ACC112 (cell line): ENCODE data around the gene ACSM6.
"Not testable (repeated sequence)": the region's sequence is repeated elsewhere in the genome, so short reads cannot be mapped to it uniquely, and the experiment has no call there.

ENCODE experiments used
- H2AFZ ChIP-seq: fragments of 200-600 bp; sonication (generic); one replicate; pipeline ENCODE4 v1.6.0; 2017; ENCODE audit warnings: antibody characterized with exemption, low read length; ENCODE audit not compliant: unreplicated experiment
- H3K27ac ChIP-seq: fragments of 200-600 bp; sonication (generic); 2 replicates; pipeline ENCODE4 v1.5.1; 2014; ENCODE audit warnings: low read depth, mild to moderate bottlenecking, antibody characterized with exemption, low read length, moderate library complexity
- H3K27me3 ChIP-seq: fragments of 200-600 bp; sonication (generic); 2 replicates; pipeline ENCODE4 v1.6.1; 2014; ENCODE audit warnings: mild to moderate bottlenecking, antibody characterized with exemption, low read length, moderate library complexity, mixed read lengths; ENCODE audit not compliant: insufficient read depth
- H3K36me3 ChIP-seq: fragments of 200-600 bp; sonication (generic); 2 replicates; pipeline ENCODE4 v1.6.1; 2016; ENCODE audit warnings: mild to moderate bottlenecking, antibody characterized with exemption, low read length, moderate library complexity, mixed read lengths; ENCODE audit not compliant: insufficient read depth
- H3K4me1 ChIP-seq: fragments of 200-600 bp; sonication (generic); one replicate; pipeline ENCODE4 v1.6.1; 2016; ENCODE audit warnings: low read length, mixed read lengths; ENCODE audit not compliant: insufficient read depth, unreplicated experiment, control insufficient read depth
- H3K4me3 ChIP-seq: fragments of 200-600 bp; sonication (generic); 2 replicates; pipeline ENCODE4 v1.5.1; 2014; ENCODE audit warnings: mild to moderate bottlenecking, low read depth, low read length
- H3K79me2 ChIP-seq: fragments of 200-600 bp; sonication (generic); one replicate; pipeline ENCODE4 v1.6.0; 2016; ENCODE audit warnings: low read length; ENCODE audit not compliant: control insufficient read depth, unreplicated experiment, insufficient read depth

Gene ACSM6

DNA sequence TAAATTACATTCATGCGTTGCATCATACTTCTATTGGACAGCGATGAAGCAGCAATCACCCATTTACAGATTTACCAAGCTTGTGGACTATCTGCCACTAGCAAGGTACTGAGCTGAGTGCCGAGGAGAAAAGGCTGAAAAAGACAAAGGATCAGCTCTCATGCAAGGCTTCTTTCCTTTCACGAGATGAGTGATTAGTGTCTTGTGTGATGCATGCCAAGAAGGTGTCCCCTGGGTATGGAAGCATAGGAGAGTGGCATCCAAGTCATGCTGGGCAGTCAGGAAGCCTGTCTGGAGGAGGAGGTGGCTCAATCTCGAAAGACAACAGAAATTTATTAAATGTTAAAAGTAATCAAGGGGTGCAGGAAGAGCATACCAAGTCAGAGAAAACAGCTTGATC is 40.9 kb downstream of the ACSM6 start:
- H3K4me1 ChIP-seq: peaks cover 33% of the 10 kb centered on the region
- no peak overlapping the region for H3K4me3 ChIP-seq
- H3K36me3 ChIP-seq: peaks cover 24% of the 10 kb centered on the region; the same call in 1 of the 2 replicates
- H2AFZ ChIP-seq: no peak overlapping the region
- H3K27ac ChIP-seq: no peak overlapping the region
- no peaks in the 10 kb centered on the region for H3K79me2 ChIP-seq
- no peaks in the 10 kb centered on the region for H3K27me3 ChIP-seq

- H3K4me1 ChIP-seq: peaks cover 29% of the 10 kb centered on the region
- H3K4me3 ChIP-seq: no peak overlapping the region
- H3K27me3 ChIP-seq: no peaks in the 10 kb centered on the region
- no peaks in the 10 kb centered on the region for H3K79me2 ChIP-seq
- peaks cover 24% of the 10 kb centered on the region for H3K36me3 ChIP-seq
- H2AFZ ChIP-seq: no peak overlapping the region
- H3K27ac ChIP-seq: peak overlapping the region; percentile 68
Observed at GRCh38 chr10:95235676-95236067, 41.6 kb downstream of the ACSM6 start.

DNA sequence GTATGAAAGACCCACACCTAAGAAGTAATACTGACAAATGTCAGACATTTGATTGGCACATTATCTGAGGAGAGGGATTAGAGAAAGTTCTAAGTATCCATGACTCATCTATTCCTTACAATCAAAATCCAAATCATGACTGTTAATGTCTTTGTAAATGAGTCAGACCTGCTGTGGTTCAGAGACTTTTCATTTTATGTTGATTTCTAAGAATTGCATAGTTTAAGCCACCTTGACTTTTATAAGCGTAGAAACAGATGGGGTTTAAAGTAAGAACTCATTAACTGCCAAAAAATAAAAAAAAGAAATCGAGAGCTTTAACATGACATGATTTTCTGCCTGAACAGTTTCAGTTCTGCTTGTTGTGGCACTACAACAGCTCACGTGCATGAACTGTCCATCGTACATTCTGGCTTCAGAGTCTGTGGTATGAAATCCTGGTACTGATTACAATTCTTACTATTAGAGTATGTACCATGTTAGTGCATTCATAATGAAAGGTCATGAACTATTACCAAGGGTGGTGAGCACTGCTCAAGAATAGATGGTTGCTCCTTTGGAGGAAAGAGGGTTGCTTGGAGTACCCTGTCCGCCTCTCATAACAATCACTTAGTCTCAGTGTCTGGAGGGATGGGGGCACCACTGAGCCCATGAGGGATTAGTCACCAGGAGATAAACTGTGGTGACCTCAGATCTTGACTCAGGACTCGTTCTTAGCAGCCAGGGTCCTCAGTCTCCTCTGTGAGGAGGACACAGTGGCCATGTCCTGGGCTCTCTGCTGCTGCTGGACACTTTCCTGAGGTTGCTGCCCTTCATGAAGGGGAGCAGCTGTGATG is 42.2 kb downstream of the ACSM6 start:
- Histone ChIP-seq H3K79me2 (no peaks in the 10 kb centered on the region), H3K36me3 (peaks cover 21% of the 10 kb centered on the region), H3K27ac (peak overlapping the region; percentile 68), H3K4me1 (peaks cover 29% of the 10 kb centered on the region), H3K4me3 (no peak overlapping the region), H2AFZ (no peak overlapping the region), H3K27me3 (no peaks in the 10 kb centered on the region)

DNA sequence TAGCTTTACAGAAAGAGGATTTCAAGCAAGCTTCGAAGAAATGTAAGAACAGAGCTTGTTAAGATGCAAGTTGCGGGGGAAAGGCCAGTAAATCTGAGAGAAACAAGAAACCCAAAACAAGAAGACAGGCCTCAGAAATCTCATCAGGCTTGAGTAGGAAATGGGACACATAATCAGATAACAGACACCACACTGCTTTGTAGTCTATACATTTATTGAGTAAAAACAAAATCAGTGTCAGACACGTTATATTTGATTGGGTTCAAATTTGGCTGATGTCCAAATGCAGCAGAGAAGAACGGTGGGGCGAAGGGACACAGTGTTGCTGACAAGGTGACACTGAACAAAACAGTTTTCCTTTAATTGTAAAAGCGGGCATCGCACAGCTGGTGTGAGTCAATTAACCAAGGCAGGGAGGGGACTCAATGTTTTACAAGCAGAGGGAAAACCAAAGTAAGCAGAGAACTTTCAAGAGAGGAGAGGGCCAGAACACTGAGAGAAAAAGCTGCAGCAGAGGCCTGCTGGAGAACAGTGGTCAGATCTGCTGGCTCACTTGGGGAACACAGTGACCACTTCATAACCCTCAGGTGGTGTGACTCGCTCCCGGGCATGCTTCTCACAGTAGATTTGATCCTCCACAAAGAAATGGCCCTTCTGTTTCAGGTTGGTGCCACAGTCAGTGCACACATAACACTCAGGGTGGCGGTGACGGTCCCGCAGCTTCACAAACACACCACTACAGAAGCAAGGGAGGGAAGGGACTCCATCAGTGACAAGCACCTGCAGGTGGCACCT is 43.5 kb downstream of the ACSM6 start:
- peaks cover 29% of the 10 kb centered on the region for H3K4me1 ChIP-seq
- no peaks in the 10 kb centered on the region for H3K27me3 ChIP-seq
- peaks cover 15% of the 10 kb centered on the region for H3K36me3 ChIP-seq
- H3K27ac ChIP-seq: no peak overlapping the region
- H3K79me2 ChIP-seq: no peaks in the 10 kb centered on the region
- H2AFZ ChIP-seq: no peak overlapping the region
- H3K4me3 ChIP-seq: no peak overlapping the region

DNA sequence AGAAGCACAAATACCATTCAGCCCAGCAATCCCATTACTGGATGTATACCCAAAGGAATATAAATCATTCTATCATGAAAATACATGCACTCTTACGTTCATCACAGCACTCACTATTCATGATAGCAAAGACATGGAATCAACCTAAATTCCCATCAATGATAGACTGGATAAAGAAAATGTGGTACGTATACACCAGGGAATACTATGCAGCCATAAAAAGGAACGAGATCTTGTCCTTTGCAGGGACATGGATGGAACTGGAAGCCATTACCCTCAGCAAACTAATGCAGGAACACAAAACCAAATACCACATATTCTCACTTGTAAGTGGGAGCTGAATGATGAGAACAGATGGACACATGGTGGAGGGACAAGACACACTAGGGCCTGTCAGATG is 46.1 kb downstream of the ACSM6 start:
- not testable (repeated sequence) for H3K79me2 ChIP-seq, H2AFZ ChIP-seq, H3K4me3 ChIP-seq, H3K36me3 ChIP-seq, H3K27ac ChIP-seq, H3K27me3 ChIP-seq
- peaks cover 25% of the 10 kb centered on the region for H3K4me1 ChIP-seq

GRCh38 chr10:95240811-95241210 is 46.8 kb downstream of the ACSM6 start:
- H3K4me3 ChIP-seq: no peak overlapping the region
- H3K79me2 ChIP-seq: no peaks in the 10 kb centered on the region
- H3K27me3 ChIP-seq: no peaks in the 10 kb centered on the region
- H3K27ac ChIP-seq: no peak overlapping the region
- H3K36me3 ChIP-seq: peaks cover 6% of the 10 kb centered on the region
- peaks cover 19% of the 10 kb centered on the region for H3K4me1 ChIP-seq
- no peak overlapping the region for H2AFZ ChIP-seq

GRCh38 chr10:95241533-95241932 is 47.5 kb downstream of the ACSM6 start:
- Histone ChIP-seq H3K27ac (no peak overlapping the region), H3K27me3 (no peaks in the 10 kb centered on the region), H3K4me3 (no peak overlapping the region), H3K79me2 (no peaks in the 10 kb centered on the region), H2AFZ (no peak overlapping the region), H3K4me1 (peaks cover 13% of the 10 kb centered on the region), H3K36me3 (peaks cover 6% of the 10 kb centered on the region)

- Histone ChIP-seq H3K4me1 (peaks cover 16% of the 10 kb centered on the region), H3K27ac (no peak overlapping the region), H3K36me3 (peaks cover 6% of the 10 kb centered on the region), H3K27me3 (no peaks in the 10 kb centered on the region), H3K4me3 (no peak overlapping the region), H3K79me2 (no peaks in the 10 kb centered on the region), H2AFZ (no peak overlapping the region)
Observed at GRCh38 chr10:95242581-95243317, 48.7 kb downstream of the ACSM6 start.

GRCh38 chr10:95243318-95243617 is 49.2 kb downstream of the ACSM6 start:
- H3K79me2 ChIP-seq: no peaks in the 10 kb centered on the region
- H2AFZ ChIP-seq: no peak overlapping the region
- H3K4me3 ChIP-seq: no peak overlapping the region
- H3K4me1 ChIP-seq: peaks cover 17% of the 10 kb centered on the region
- no peak overlapping the region for H3K27ac ChIP-seq
- H3K27me3 ChIP-seq: no peaks in the 10 kb centered on the region
- peaks cover 6% of the 10 kb centered on the region for H3K36me3 ChIP-seq

- H3K79me2 ChIP-seq: no peaks in the 10 kb centered on the region
- H3K27me3 ChIP-seq: no peaks in the 10 kb centered on the region
- H2AFZ ChIP-seq: no peak overlapping the region
- no peak overlapping the region for H3K4me3 ChIP-seq
- peaks cover 6% of the 10 kb centered on the region for H3K36me3 ChIP-seq
- H3K4me1 ChIP-seq: peaks cover 18% of the 10 kb centered on the region
- no peak overlapping the region for H3K27ac ChIP-seq
Observed at GRCh38 chr10:95244152-95244551, 50.1 kb downstream of the ACSM6 start.
